Fibroblast of lung (primary cell): Measurements from ENCODE around the gene DNAJC10. TPM values are rescaled to one million over a fixed set of nuclear protein-coding genes. Genes with fewer than 3 reads are reported as not detected.

ENCODE experiments used
- DNase-seq, 2 donors: peaks; one replicate each; pipeline versions ENCODE4 v3.0.0 to v3.0.0-alpha.2; 2010; ENCODE audit warnings: low read depth in 2 of 2
- H2AFZ ChIP-seq: 2 replicates; pipeline ENCODE4 v1.5.1; 2012; ENCODE audit warnings: low read length, control low read depth, inconsistent platforms
- H3K27ac ChIP-seq: 2 replicates; pipeline ENCODE4 v1.5.1; 2011; ENCODE audit warnings: low read length, control low read depth; ENCODE audit not compliant: insufficient read depth
- H3K27me3 ChIP-seq: 2 replicates; pipeline ENCODE4 v1.5.1; 2011; ENCODE audit warnings: mild to moderate bottlenecking, low read length; ENCODE audit not compliant: control insufficient read depth, insufficient read depth
- H3K36me3 ChIP-seq: 2 replicates; pipeline ENCODE4 v1.5.1; 2011; ENCODE audit warnings: low read length; ENCODE audit not compliant: control insufficient read depth, insufficient read depth
- H3K4me1 ChIP-seq: 2 replicates; pipeline ENCODE4 v1.5.1; 2011; ENCODE audit warnings: low read length; ENCODE audit not compliant: control insufficient read depth, insufficient read depth; ENCODE audit errors: extremely low read depth
- H3K4me2 ChIP-seq: 2 replicates; pipeline ENCODE4 v1.5.1; 2011; ENCODE audit warnings: low read length, control low read depth; ENCODE audit not compliant: insufficient read depth; ENCODE audit errors: extremely low read depth
- H3K4me3 ChIP-seq, 4 experiments: fragments of 200-600 bp in 1 of 4; sonication (generic) in 1 of 4; replicated peaks in 1 of 4; 2 replicates each; pipeline ENCODE4 v1.5.1; 2011 to 2016; ENCODE audit warnings: low read length in 4 of 4, low read depth in 3 of 4, mild to moderate bottlenecking in 3 of 4, control low read depth in 2 of 4, inconsistent platforms in 1 of 4, mixed read lengths in 1 of 4; ENCODE audit not compliant: insufficient read depth in 1 of 4; ENCODE audit errors: control extremely low read depth in 1 of 4
- H3K79me2 ChIP-seq: 2 replicates; pipeline ENCODE4 v1.5.1; 2012; ENCODE audit warnings: mild to moderate bottlenecking, low read length, inconsistent platforms; ENCODE audit not compliant: control insufficient read depth, insufficient read depth
- H3K9ac ChIP-seq: 2 replicates; pipeline ENCODE4 v1.5.1; 2011; ENCODE audit warnings: mild to moderate bottlenecking, low read length, control low read depth; ENCODE audit not compliant: insufficient read depth
- H3K9me3 ChIP-seq: 2 replicates; pipeline ENCODE4 v1.5.1; 2012; ENCODE audit warnings: low read depth, low read length; ENCODE audit not compliant: control insufficient read depth, insufficient read depth
- H4K20me1 ChIP-seq: 2 replicates; pipeline ENCODE4 v1.5.1; 2011; ENCODE audit warnings: low read length; ENCODE audit not compliant: control insufficient read depth, insufficient read depth; ENCODE audit errors: extremely low read depth
- EZH2 ChIP-seq: IDR thresholded peaks from 2 replicates; pipeline ENCODE4 v1.5.1; 2012; ENCODE audit warnings: low read length, control low read depth, mild to moderate bottlenecking; ENCODE audit errors: missing control alignments
- polyA minus RNA-seq: library from RNA; depleted of rRNA, polyadenylated mRNA; stranded (reverse); fragments of >200 nt; gene quantifications from 2 replicates; pipeline ENCODE4 v1.2.3, GENCODE V29; 2011; ENCODE audit warnings: low replicate concordance
- polyA plus RNA-seq, 2 donors: library from polyadenylated mRNA; depleted of rRNA in 1 of 2; stranded (reverse) in 1 of 2; unstranded in 1 of 2; fragments of >200 nt; gene quantifications; 2 replicates each; pipeline ENCODE4 v1.2.1, GENCODE V29; 2011 to 2012; ENCODE audit warnings: missing spikeins in 1 of 2
- total RNA-seq: library from RNA; depleted of rRNA; stranded (reverse); fragments of >200 nt; gene quantifications from 2 replicates; pipeline ENCODE4 v1.2.1, GENCODE V29; 2014
- TF ChIP-seq, protein P1 (sequence below), 2 donors: IDR thresholded peaks in 1 of 2; conservative IDR thresholded peaks in 1 of 2; 1 replicate in 1 of 2; 2 replicates in 1 of 2; pipeline ENCODE4 v1.5.1; 2011 to 2012; ENCODE audit warnings: low read length in 2 of 2, control low read depth in 1 of 2, inconsistent platforms in 1 of 2, low read depth in 1 of 2, mild to moderate bottlenecking in 1 of 2

Gene DNAJC10
- total RNA-seq (70.1 and 102 TPM in 2 replicates), polyA plus RNA-seq (50.7 and 86.7 TPM in 2 replicates), polyA minus RNA-seq (4.9 and 5.3 TPM in 2 replicates)
- polyA plus RNA-seq (2012), result 57.0 and 94.0 TPM in 2 replicates

DNA sequence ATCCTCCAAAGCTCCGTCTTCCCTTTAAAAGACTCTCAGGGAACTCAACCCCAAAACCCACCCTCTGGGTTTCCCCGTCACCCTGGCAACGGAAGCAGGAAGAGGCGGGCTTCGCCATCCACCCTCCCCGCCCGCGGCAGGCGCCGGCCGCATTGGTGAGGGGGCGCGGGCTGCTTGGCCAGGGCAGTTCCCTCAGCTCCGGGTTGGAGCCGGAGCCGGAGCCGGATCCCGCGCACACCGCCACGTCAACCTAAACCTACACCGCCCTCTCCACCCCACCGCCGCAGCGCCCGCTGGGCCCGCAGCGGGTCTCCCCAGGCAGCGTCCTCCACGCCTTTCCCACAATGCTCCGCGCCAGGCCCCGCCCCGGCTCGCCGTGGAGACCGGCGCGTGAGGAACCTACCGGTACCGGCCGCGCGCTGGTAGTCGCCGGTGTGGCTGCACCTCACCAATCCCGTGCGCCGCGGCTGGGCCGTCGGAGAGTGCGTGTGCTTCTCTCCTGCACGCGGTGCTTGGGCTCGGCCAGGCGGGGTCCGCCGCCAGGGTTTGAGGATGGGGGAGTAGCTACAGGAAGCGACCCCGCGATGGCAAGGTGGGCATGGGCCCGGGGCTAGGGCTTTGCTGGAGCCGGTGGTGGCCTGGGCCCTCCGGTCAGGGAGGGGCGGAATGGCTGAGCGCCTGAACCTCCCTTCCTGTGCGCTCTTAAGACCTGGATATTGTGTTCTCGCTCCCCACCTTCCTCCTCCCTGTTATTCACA, at the start of gene DNAJC10:
TSS of gene DNAJC10 (plus strand) at position 366 of the 758 bp plus-strand sequence. CDS start 1,830 bp downstream, outside the sequence.
- Histone ChIP-seq H3K4me3 (peak within 1 kb of the TSS; percentile 93 to 99 (median 97)), H3K27ac (peak within 1 kb of the TSS; percentile 87), H3K9me3 (no peaks in the 10 kb centered on the region), H4K20me1 (no peaks in the 10 kb centered on the region), H3K36me3 (no peaks in the 10 kb centered on the region), H3K4me2 (peak within 1 kb of the TSS; percentile 93), H3K4me1 (peaks cover 4% of the 10 kb centered on the region), H3K27me3 (no peaks in the 10 kb centered on the region), H3K79me2 (peaks cover 11% of the 10 kb centered on the region), H3K9ac (peak within 1 kb of the TSS; percentile 88), H2AFZ (peak within 1 kb of the TSS; percentile 98)
- DNase-seq, result peak; percentile 92 to 94
- TF ChIP-seq, protein P1, sequence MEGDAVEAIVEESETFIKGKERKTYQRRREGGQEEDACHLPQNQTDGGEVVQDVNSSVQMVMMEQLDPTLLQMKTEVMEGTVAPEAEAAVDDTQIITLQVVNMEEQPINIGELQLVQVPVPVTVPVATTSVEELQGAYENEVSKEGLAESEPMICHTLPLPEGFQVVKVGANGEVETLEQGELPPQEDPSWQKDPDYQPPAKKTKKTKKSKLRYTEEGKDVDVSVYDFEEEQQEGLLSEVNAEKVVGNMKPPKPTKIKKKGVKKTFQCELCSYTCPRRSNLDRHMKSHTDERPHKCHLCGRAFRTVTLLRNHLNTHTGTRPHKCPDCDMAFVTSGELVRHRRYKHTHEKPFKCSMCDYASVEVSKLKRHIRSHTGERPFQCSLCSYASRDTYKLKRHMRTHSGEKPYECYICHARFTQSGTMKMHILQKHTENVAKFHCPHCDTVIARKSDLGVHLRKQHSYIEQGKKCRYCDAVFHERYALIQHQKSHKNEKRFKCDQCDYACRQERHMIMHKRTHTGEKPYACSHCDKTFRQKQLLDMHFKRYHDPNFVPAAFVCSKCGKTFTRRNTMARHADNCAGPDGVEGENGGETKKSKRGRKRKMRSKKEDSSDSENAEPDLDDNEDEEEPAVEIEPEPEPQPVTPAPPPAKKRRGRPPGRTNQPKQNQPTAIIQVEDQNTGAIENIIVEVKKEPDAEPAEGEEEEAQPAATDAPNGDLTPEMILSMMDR (conservative IDR thresholded peaks at IDR 0.05 in 1 of 2, IDR thresholded peaks at IDR 0.05 in 1 of 2; ENCODE audit: low read depth in 1 of 2, low read length in 2 of 2), result no peak
- TF ChIP-seq EZH2, result no peak

GRCh38 chr2:182666674-182667314, 49.3 kb upstream of the DNAJC10 start:
- peak; percentile 20 to 40 for DNase-seq
- no peaks in the 10 kb centered on the region for H3K27me3 ChIP-seq
- no peak overlapping the region for H2AFZ ChIP-seq
- H3K4me1 ChIP-seq, result no peaks in the 10 kb centered on the region
- H3K79me2 ChIP-seq, result no peaks in the 10 kb centered on the region
- no peak overlapping the region for H3K9ac ChIP-seq
- no peak overlapping the region for H3K27ac ChIP-seq
- no peak overlapping the region for H3K4me3 ChIP-seq
- no peaks in the 10 kb centered on the region for H3K36me3 ChIP-seq
- TF ChIP-seq EZH2, result no peak
- TF ChIP-seq, protein P1 (conservative IDR thresholded peaks at IDR 0.05 in 1 of 2, IDR thresholded peaks at IDR 0.05 in 1 of 2; ENCODE audit: low read depth in 1 of 2, low read length in 2 of 2), result peak; percentile 55 to 64
- H4K20me1 ChIP-seq, result no peaks in the 10 kb centered on the region
- H3K4me2 ChIP-seq, result no peak overlapping the region
- H3K9me3 ChIP-seq, result no peaks in the 10 kb centered on the region

- Histone ChIP-seq H3K4me3 (no peak overlapping the region), H3K27ac (no peak overlapping the region), H3K9me3 (no peaks in the 10 kb centered on the region), H3K27me3 (no peaks in the 10 kb centered on the region), H3K36me3 (no peaks in the 10 kb centered on the region), H3K4me2 (no peak overlapping the region), H3K79me2 (no peaks in the 10 kb centered on the region), H3K4me1 (no peaks in the 10 kb centered on the region), H2AFZ (no peak overlapping the region), H4K20me1 (no peaks in the 10 kb centered on the region), H3K9ac (no peak overlapping the region)
- no peak for TF ChIP-seq EZH2
- TF ChIP-seq, protein P1 (conservative IDR thresholded peaks at IDR 0.05 in 1 of 2, IDR thresholded peaks at IDR 0.05 in 1 of 2; ENCODE audit: low read depth in 1 of 2, low read length in 2 of 2), result no peak
- no peak for DNase-seq
Observed at GRCh38 chr2:182667315-182667695, 48.8 kb upstream of the DNAJC10 start.
